SJSA1 (cell line): ENCODE data around the gene TP73. TPM values are rescaled to one million over a fixed set of nuclear protein-coding genes. Genes with fewer than 3 reads are reported as not detected.

Source experiments
- DNase-seq, 2 experiments: peaks; one replicate each; pipeline ENCODE4 v3.0.0-alpha.2; 2015 to 2020; ENCODE audit warnings: low spot score in 2 of 2, low read depth in 1 of 2
- H3K27ac ChIP-seq: fragments of 250-450 bp; sonication (Bioruptor Pico); 2 replicates; pipeline ENCODE4 v1.5.1; 2020; ENCODE audit warnings: mild to moderate bottlenecking, moderate library complexity
- H3K27me3 ChIP-seq: fragments of 250-450 bp; sonication (Bioruptor Pico); replicated peaks from 2 replicates; pipeline ENCODE4 v1.5.1; 2020; ENCODE audit warnings: mild to moderate bottlenecking, moderate library complexity
- H3K36me3 ChIP-seq: fragments of 250-450 bp; sonication (Bioruptor Pico); 2 replicates; pipeline ENCODE4 v1.5.1; 2020; ENCODE audit warnings: mild to moderate bottlenecking
- H3K4me1 ChIP-seq: fragments of 250-450 bp; sonication (Bioruptor Pico); replicated peaks from 2 replicates; pipeline ENCODE4 v1.6.1; 2021; ENCODE audit warnings: mild to moderate bottlenecking
- H3K4me3 ChIP-seq: fragments of 250-450 bp; sonication (Bioruptor Pico); 2 replicates; pipeline ENCODE4 v1.5.1; 2020; ENCODE audit warnings: mild to moderate bottlenecking
- H3K9me3 ChIP-seq: fragments of 250-450 bp; sonication (Bioruptor Pico); replicated peaks from 2 replicates; pipeline ENCODE4 v1.5.1; 2020; ENCODE audit warnings: mild to moderate bottlenecking
- total RNA-seq: library from RNA; depleted of rRNA; stranded (reverse); fragments of >200 nt; shearing (Covaris generic); gene quantifications from 2 replicates; pipeline ENCODE4 v1.2.3, GENCODE V29; 2014

Gene TP73
- total RNA-seq, 1 experiment from 2014 or later = 3.4 TPM

DNA sequence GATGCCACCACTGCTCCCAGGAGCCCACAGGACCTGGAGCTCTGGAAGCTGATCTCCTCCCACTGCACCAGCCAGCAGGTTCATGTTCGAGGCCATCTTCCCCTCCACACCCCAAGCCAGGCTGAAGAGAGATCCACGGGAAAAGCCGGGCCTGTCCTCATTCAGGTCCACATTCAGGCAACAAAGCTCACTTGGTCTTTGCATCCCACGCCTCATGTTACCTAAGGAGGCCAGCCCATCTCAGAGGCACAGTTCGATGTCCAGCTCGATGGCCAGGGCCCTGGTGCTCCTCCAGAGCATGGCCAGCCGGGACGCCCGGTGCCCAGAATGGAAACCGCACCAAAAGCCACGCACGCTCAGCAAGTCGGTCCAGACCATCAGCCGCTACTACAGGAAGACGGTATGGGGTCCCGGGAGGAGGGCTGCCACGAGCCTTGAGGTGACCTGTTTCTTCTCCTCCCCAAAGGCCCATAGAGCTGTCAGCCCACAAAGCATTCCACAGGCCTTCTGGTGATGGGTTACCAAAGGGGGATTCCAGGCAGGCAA lies 100.2 kb downstream of the TP73 start, which contains the start of gene CCDC27:
Gene CCDC27 (plus strand): TSS at position 51 of the 546 bp plus-strand sequence. CDS start 32 bp downstream, at position 83.
- no peaks in the 10 kb centered on the region for H3K9me3 ChIP-seq
- no peak for DNase-seq
- peaks cover 3% of the 10 kb centered on the region for H3K4me1 ChIP-seq
- H3K27ac ChIP-seq = no peak within 1 kb of the TSS
- H3K4me3 ChIP-seq = no peak within 1 kb of the TSS
- H3K36me3 ChIP-seq = no peaks in the 10 kb centered on the region
- peaks cover 10% of the 10 kb centered on the region; the same call in 1 of the 2 replicates for H3K27me3 ChIP-seq

DNA sequence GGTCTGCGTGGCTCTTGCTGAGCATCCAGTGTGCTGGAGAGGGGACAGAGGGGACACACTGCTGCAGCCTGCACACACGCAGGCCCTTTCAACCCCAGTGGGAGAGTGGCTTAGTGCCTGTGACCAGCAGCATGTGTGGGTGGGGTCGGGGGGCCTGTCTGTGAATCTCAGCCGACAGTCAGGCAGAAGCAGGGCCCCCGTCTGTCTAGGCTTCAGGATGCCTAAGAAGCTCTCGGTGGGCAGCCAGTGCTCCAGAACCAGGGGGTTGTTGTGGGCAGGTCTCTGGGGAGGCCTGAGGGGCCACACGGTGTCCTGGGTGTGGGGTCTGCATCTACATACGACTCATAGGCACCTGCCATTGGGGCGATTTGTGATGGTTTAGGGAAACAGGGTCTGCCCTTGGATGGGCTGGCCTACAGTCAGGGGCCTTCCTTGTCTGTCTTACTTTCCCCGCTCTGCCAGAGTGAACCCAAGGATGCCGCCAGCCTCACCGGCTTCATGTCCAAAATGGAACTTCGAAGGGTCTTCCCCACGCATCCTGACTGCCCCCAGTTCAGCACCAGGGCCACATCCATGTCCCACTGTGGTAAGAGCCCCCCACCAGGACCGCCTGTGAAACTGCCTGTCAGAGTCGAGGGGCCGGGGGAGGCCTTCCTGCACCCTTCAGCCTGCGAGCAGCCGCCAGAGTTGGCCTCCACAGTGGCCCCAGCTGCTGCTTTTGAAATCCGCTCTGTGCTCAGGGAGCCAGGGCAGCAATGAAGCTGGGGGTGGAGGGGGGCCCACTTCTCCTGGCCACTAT lies 101.5 kb downstream of the TP73 start:
- H3K36me3 ChIP-seq = no peaks in the 10 kb centered on the region
- no peaks in the 10 kb centered on the region for H3K9me3 ChIP-seq
- DNase-seq = no peak
- peaks cover 10% of the 10 kb centered on the region; the same call in 1 of the 2 replicates for H3K27me3 ChIP-seq
- no peak overlapping the region for H3K27ac ChIP-seq
- no peaks in the 10 kb centered on the region for H3K4me1 ChIP-seq
- H3K4me3 ChIP-seq = no peak overlapping the region

DNA sequence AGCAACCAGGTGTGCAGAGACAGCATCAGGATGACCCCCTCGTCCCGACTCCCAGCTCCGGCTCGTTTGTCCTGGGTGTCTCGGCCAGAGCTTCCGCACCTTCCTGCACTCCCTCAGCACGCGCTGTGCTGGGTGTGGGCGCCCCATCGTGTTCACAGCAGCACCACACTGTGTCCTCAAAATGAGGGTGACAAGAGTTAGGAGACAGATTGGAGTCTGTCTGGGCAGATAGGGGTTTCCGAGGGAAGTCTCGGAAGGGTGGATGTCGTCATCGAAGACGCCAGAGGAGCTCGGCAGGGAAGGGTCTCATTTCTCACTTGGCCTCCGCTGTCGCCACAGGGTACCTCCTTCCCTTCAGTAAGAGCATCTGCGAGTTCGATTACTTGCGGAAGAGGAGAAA lies 104.1 kb downstream of the TP73 start:
- no peaks in the 10 kb centered on the region for H3K4me1 ChIP-seq
- H3K4me3 ChIP-seq = no peak overlapping the region
- H3K36me3 ChIP-seq = no peaks in the 10 kb centered on the region
- H3K27ac ChIP-seq = no peak overlapping the region
- H3K9me3 ChIP-seq = no peaks in the 10 kb centered on the region
- DNase-seq = no peak
- peaks cover 15% of the 10 kb centered on the region for H3K27me3 ChIP-seq

DNA sequence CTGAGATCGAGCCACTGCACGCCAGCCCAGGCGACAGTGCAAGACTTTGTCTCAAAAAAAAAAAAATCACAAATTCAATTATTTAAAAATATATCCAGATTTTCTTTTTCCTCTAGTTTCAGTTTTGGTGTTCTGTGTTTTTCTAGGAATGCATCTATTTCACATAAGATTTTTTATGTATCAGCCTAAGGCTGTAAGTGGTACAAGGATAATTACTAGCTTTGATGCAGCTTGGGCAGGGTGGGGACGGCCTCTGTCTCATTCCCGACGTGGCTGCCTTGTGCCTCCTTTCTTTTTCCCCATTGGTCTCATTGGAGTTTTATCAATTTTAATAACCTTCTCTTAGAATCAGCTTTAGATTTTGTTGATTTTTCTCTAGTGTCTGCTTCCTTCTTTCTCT lies 106.8 kb downstream of the TP73 start:
- DNase-seq = no peak
- Histone ChIP-seq H3K4me1 (no peaks in the 10 kb centered on the region), H3K9me3 (no peaks in the 10 kb centered on the region), H3K36me3 (no peaks in the 10 kb centered on the region), H3K27me3 (peaks cover 35% of the 10 kb centered on the region), H3K4me3 (no peak overlapping the region), H3K27ac (no peak overlapping the region)

DNA sequence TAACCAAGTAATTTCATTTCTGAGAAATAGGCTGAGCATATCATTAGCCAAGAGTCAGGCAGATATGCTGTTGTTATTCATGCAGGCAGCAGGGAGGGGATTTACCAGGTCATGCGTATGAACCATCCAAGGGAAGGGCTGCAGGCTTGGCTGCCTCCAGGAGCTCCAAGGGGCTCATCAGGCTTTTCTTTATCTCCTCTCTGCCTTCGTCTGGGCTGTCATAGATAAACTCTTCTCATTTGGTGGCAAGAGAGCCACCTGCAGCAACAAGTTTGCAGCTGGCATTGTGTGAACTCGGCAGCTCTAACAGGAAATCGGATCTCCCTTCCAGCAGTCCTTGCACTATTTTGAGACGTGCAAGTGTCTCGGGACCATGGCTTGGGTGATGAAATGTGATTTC lies 107.5 kb downstream of the TP73 start:
- Histone ChIP-seq H3K9me3 (no peaks in the 10 kb centered on the region), H3K27ac (no peak overlapping the region), H3K27me3 (peaks cover 41% of the 10 kb centered on the region), H3K4me1 (no peaks in the 10 kb centered on the region), H3K4me3 (no peak overlapping the region), H3K36me3 (no peaks in the 10 kb centered on the region)
- no peak for DNase-seq

DNA sequence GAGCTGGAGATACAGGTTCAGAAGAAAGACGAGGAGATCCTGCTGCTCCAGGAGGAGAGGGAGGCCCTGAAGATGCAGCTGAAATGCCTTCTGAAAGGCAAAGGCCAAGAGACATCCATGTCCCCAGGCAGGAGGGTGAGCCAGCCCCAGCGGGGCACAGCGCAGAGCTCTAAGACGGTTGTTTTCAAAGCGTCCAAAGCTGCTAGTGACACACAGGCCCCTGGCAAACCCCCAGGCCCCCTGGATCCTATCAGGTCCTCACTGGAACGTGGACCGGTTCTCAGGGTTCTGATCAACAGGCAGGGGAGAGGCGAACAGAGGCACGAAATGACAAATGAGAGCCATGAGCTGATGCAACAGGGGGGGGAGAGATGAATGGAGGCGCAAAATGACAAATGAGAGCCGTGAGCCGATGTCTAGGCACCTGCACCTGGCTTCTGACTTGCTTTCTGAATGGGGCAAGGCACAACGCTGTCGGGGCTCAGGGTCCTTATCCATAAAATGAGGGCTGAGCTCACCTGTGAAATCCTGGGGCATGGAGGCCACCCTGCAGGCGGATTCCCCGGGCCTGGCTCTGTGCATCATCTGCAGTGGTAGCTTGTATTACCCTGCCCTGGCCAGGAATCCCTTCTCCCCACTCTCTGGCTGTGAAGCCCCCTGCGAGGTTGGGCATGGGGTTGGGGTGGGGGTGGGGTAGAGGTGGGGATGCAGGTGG lies 109.1 kb downstream of the TP73 start:
- H3K9me3 ChIP-seq = no peaks in the 10 kb centered on the region

DNA sequence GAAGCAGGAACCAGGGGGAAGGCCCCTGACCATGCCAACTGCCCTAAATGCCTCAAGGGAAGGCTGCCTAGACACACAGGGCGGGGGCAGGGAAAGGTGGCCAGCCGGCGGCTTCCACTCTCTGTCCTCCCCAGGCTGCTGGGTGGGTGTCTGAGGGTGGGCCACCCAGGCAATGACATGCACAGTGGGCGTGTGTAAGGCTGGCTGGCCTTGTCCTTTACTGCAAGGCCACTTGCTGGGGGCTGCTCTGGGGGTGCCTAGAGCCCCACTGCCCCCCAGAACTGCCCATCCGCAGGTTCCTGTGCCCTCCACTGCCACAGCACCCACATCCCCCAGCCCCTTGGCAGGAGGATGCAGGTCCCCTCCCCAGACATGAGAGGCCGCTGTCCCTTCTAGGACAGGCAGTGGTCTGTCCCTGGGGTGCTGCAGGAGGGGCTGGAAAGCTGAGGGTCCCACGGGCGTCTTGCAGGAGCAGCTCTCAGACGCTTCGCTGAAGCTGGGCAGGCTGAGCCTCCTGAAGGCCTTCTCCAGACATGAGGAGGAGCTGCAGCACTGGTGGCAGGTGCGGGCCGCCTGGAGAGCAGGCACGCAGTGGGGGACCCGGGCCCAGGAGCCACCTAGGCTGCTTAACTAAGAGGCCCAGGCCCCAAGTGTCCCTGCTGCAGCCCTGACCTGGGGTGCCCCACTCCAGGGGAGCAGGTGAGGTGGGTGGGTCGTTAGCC lies 110.0 kb downstream of the TP73 start:
- no peaks in the 10 kb centered on the region for H3K9me3 ChIP-seq
- H3K36me3 ChIP-seq = no peaks in the 10 kb centered on the region
- H3K27ac ChIP-seq = no peak overlapping the region
- H3K4me3 ChIP-seq = no peak overlapping the region
- peaks cover 52% of the 10 kb centered on the region for H3K27me3 ChIP-seq
- no peaks in the 10 kb centered on the region for H3K4me1 ChIP-seq
- DNase-seq = no peak

More for the DNA sequence above, 109.1 kb downstream of the TP73 start:
- Histone ChIP-seq H3K36me3 (no peaks in the 10 kb centered on the region), H3K4me3 (no peak overlapping the region), H3K27me3 (peaks cover 52% of the 10 kb centered on the region), H3K4me1 (no peaks in the 10 kb centered on the region), H3K27ac (no peak overlapping the region)
- no peak for DNase-seq

DNA sequence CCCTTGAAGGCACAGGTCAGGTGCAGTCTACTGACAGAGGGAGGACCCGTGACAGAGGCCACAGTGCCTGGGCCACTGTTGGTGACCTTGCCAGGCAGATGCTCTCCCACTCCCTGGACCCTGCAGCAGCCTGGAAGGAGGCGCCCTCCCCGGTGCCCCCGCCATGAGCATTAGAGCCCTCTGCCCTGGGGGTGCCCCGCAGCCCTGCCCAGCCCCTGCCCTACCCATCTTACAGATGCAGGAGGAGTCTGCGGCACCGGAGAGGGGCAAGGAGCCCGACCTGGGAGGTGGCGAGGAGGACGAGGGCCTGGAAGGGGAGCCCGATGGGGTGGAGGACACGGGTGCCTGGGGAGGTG lies 110.5 kb downstream of the TP73 start:
- no peak for DNase-seq
- Histone ChIP-seq H3K27me3 (peaks cover 52% of the 10 kb centered on the region), H3K27ac (no peak overlapping the region), H3K9me3 (no peaks in the 10 kb centered on the region), H3K4me1 (no peaks in the 10 kb centered on the region), H3K4me3 (no peak overlapping the region), H3K36me3 (no peaks in the 10 kb centered on the region)

DNA sequence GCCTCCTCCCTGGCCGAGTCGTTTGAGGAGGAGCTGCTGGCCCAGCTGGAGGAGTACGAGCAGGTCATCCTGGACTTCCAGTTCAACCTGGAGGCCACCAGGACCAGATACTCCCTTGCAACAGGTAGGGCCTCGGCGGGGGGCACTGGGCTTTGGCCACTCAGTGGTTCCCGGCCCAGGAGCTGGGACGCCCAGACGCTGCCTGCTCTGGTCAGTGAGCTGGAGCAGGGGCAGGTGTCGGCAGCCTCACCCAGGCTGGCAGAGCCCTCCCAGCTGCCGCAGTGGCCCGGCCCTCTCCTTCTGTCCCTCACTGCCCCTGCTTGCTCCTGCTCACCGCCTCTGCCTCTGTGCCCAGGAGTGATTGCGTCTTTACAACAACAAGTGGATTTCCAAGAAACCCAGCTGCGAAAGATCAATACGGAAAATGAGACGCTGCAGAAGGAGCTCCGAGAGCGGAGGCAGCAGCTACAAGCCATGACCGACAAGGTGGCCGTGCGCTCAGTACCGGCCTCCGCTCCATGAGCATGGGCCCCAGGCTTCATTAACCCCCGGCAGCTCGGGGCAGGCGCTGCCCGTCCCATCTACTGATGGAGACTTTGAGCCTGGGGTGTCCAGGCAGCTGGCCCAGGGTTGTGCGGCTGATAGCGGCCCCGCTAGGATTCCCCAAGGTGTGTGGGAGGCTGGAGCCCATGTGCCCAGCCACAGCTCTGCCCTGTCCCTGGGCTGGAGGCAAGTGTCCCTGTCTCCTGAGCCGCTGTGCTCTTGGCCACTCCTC lies 111.2 kb downstream of the TP73 start:
- H3K27me3 ChIP-seq = peaks cover 52% of the 10 kb centered on the region
- no peak for DNase-seq
- H3K9me3 ChIP-seq = no peaks in the 10 kb centered on the region
- no peak overlapping the region for H3K4me3 ChIP-seq
- H3K36me3 ChIP-seq = no peaks in the 10 kb centered on the region
- no peaks in the 10 kb centered on the region for H3K4me1 ChIP-seq
- H3K27ac ChIP-seq = no peak overlapping the region

DNA sequence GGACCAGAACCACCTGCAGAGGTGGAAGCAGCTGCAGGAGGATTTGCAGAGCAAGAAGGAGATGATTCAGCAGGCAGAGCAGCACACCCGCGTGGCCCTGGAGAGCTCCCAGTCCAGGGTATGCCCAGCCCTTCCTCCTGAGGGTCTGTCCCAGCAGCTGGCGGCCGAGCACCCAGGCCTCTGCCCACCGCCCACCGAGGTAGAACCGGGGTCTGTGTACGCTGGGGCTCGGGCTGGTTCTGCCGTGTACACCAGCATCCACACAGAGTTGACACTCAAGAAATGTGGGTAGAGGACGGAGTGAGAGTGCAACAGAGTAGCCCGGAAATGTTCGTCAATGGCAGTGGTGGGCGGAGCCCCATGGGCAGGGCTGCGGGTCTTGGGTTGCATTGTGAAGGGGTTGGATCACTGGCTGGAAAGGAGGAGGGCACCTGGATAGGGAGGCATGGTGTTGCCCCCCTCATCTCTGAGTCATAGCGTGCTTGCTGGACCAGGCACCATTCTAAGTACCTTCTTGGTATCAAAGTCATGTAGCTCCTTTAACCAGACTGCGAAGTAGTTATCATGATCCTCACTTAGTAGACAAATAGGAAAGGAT lies 115.1 kb downstream of the TP73 start:
- no peak for DNase-seq
- Histone ChIP-seq H3K4me3 (no peak overlapping the region), H3K27me3 (peaks cover 41% of the 10 kb centered on the region), H3K27ac (no peak overlapping the region), H3K4me1 (peaks cover 5% of the 10 kb centered on the region), H3K9me3 (no peaks in the 10 kb centered on the region), H3K36me3 (no peaks in the 10 kb centered on the region)

DNA sequence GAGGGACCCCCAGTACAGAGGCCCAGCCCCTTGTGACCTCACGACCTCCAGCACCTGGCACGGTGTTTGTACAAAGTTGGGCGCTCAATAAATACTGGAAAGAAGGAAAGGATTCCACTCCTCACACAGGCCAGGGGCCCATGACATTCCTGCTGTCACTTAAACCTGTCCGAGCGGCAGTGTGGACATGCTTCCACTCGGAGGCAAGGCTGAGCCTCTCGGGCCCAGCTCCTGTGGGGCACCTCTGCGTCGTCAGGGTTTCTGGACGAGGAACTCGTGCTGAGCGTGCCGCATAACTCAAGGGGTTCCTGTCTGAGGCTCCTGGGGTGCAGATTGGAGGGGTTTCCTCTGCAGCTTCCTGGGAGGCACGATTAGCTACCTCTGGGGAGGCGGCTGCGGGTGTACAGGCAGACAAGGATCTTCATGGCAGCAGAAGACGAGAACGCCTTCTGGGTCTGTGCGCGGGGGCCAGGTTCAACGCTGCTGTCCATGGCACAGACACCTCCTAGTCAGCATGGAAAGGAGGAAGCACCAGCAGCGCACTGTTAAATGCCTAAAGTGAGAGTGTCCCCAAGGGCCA lies 116.6 kb downstream of the TP73 start:
- Histone ChIP-seq H3K4me1 (peaks cover 5% of the 10 kb centered on the region), H3K27me3 (peaks cover 26% of the 10 kb centered on the region), H3K36me3 (no peaks in the 10 kb centered on the region), H3K9me3 (no peaks in the 10 kb centered on the region), H3K27ac (no peak overlapping the region), H3K4me3 (no peak overlapping the region)
- no peak for DNase-seq

DNA sequence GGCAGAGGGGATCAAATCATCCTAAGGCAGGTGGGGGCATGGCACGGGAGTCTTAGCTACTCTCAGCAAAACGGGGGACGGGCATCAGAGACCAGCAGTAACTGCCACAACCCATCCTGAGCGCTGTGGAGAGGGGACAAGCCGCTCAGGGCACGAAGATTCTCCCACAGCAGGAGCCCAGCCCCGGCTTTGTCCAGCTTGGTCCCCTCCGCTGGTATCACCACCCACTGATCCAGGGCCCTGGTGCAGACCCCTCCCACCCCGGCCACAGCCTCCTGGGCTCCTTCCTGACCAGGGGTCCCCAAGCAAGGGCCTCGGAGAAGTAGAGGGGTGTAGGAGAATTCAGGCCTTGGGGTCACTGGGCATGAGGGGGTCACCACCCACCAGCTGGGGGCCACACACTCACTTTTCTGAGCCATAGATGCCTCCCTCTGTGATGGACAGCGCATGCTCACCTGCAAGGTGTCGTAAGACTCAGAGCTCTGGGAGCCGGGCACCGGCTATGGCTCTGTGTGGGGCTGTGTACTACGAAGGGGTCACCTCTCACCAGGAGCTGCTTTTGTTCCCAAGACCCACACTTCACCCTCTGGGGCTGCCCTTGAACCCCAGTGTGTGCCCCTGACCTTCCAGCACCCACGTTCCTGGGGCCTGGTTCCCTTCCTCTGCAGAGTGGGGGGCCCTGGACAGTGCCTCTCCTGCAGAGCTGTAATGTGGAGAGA lies 117.9 kb downstream of the TP73 start:
- no peak for DNase-seq
- no peak overlapping the region for H3K27ac ChIP-seq
- no peaks in the 10 kb centered on the region for H3K36me3 ChIP-seq
- peaks cover 15% of the 10 kb centered on the region for H3K27me3 ChIP-seq
- H3K4me3 ChIP-seq = no peak overlapping the region
- H3K9me3 ChIP-seq = no peaks in the 10 kb centered on the region
- peaks cover 5% of the 10 kb centered on the region for H3K4me1 ChIP-seq
